Calu3 (cell line): Measurements from ENCODE around the gene DAB2. TPM values are rescaled to one million over a fixed set of nuclear protein-coding genes. Genes with fewer than 3 reads are reported as not detected.

Experiments
- BruUV-seq: library from RNA; stranded (reverse); fragments of 400-500 nt; replicated peaks from 2 replicates; lab custom pipeline; 2021; lab: Mats Ljungman, UMichigan
- CTCF ChIA-PET: fragments of 300-600 bp; sonication (Branson Sonifier 250); formaldehyde crosslinking; loops from one replicate; lab custom pipeline; 2022; ENCODE audit warnings: antibody characterized with exemption; lab: Charles Lee
- DNase-seq: peaks from one replicate; pipeline ENCODE4 v3.0.0; 2022
- H3K27ac Mint-ChIP-seq: one replicate; pipeline ENCODE4 v1.8.0; 2022; ENCODE audit warnings: mixed read lengths; ENCODE audit not compliant: unreplicated experiment
- H3K27me3 Mint-ChIP-seq: one replicate; pipeline ENCODE4 v1.8.0; 2022; ENCODE audit warnings: mixed read lengths; ENCODE audit not compliant: unreplicated experiment
- H3K36me3 Mint-ChIP-seq: one replicate; pipeline ENCODE4 v1.8.0; 2022; ENCODE audit warnings: mild to moderate bottlenecking, moderate library complexity, mixed read lengths; ENCODE audit not compliant: insufficient read depth, unreplicated experiment
- H3K4me1 Mint-ChIP-seq: one replicate; pipeline ENCODE4 v1.8.0; 2022; ENCODE audit warnings: mild to moderate bottlenecking, low read depth, mixed read lengths; ENCODE audit not compliant: unreplicated experiment
- H3K4me3 Mint-ChIP-seq: one replicate; pipeline ENCODE4 v1.8.0; 2022; ENCODE audit warnings: mild to moderate bottlenecking, low read depth, moderate library complexity, mixed read lengths; ENCODE audit not compliant: unreplicated experiment
- H3K9me3 Mint-ChIP-seq: one replicate; pipeline ENCODE4 v1.8.0; 2022; ENCODE audit warnings: low read depth, mixed read lengths; ENCODE audit not compliant: unreplicated experiment
- CTCF ChIP-seq: fragments of 200-600 bp; IDR thresholded peaks from one replicate; pipeline ENCODE4 v1.8.0; 2022; ENCODE audit warnings: antibody characterized with exemption; ENCODE audit not compliant: unreplicated experiment
- intact Hi-C: fragments of 100-400 bp; cut with micrococcal nuclease; formaldehyde crosslinking; loops from one replicate; pipeline ENCODE4 v1.10.0; 2022; ENCODE audit not compliant: unreplicated experiment
- total RNA-seq: library from RNA; stranded (reverse); gene quantifications from 2 replicates; pipeline ENCODE4 v1.2.3, GENCODE V29; 2022

The DAB2 gene
- total RNA-seq, 1 experiment from 2014 or later = 12.4 TPM

- no TSS peak for BruUV-seq
- no peak for TF ChIP-seq CTCF
- DNase-seq = no peak
- CTCF ChIA-PET = no interaction called here
- no peaks in the 10 kb centered on the region for H3K9me3 Mint-ChIP-seq
- no peaks in the 10 kb centered on the region for H3K27me3 Mint-ChIP-seq
- intact Hi-C loops = no loop called here
- no peaks in the 10 kb centered on the region for H3K36me3 Mint-ChIP-seq
- peaks cover 48% of the 10 kb centered on the region for H3K4me1 Mint-ChIP-seq
- H3K4me3 Mint-ChIP-seq = no peak overlapping the region
- H3K27ac Mint-ChIP-seq = peak overlapping the region; percentile 86
These were observed 23.8 kb upstream of the DAB2 start for GRCh38 chr5:39448506-39449128.

GRCh38 chr5:39447968-39448367, 23.2 kb upstream of the DAB2 start:
- peaks cover 54% of the 10 kb centered on the region for H3K4me1 Mint-ChIP-seq
- peak overlapping the region; percentile 86 for H3K27ac Mint-ChIP-seq
- BruUV-seq = no TSS peak
- no peaks in the 10 kb centered on the region for H3K9me3 Mint-ChIP-seq
- DNase-seq = no peak
- H3K4me3 Mint-ChIP-seq = no peak overlapping the region
- TF ChIP-seq CTCF = no peak
- H3K27me3 Mint-ChIP-seq = no peaks in the 10 kb centered on the region
- intact Hi-C loops = no loop called here
- CTCF ChIA-PET = no interaction called here
- no peaks in the 10 kb centered on the region for H3K36me3 Mint-ChIP-seq

- Mint-ChIP-seq H3K27me3 (no peaks in the 10 kb centered on the region), H3K4me1 (peaks cover 56% of the 10 kb centered on the region), H3K4me3 (no peak overlapping the region), H3K36me3 (no peaks in the 10 kb centered on the region), H3K9me3 (no peaks in the 10 kb centered on the region), H3K27ac (peak overlapping the region; percentile 86)
- no TSS peak for BruUV-seq
- intact Hi-C loops = no loop called here
- no peak for TF ChIP-seq CTCF
- no peak for DNase-seq
- CTCF ChIA-PET = no interaction called here
These were observed 22.3 kb upstream of the DAB2 start for GRCh38 chr5:39447059-39447458.

GRCh38 chr5:39446231-39446630, 21.5 kb upstream of the DAB2 start:
- no peak for TF ChIP-seq CTCF
- no TSS peak for BruUV-seq
- Mint-ChIP-seq H3K27ac (no peak overlapping the region), H3K36me3 (no peaks in the 10 kb centered on the region), H3K4me3 (no peak overlapping the region), H3K4me1 (peaks cover 58% of the 10 kb centered on the region), H3K27me3 (no peaks in the 10 kb centered on the region), H3K9me3 (no peaks in the 10 kb centered on the region)
- DNase-seq = no peak
- intact Hi-C loops = no loop called here
- CTCF ChIA-PET = interaction anchor here (1.3 kb wide), 1 partner anchor 22 kb away, joined by 3 read pairs; the partner anchor contains the start of gene DAB2
